Ovary (tissue), 9 donors: ENCODE results near the gene SWAP70. TPM values are rescaled to one million over a fixed set of nuclear protein-coding genes. Genes with fewer than 3 reads are reported as not detected.

Source experiments
- DNase-seq, 5 donors: peaks; one replicate each; pipeline ENCODE4 v3.0.0-alpha.2; 2019 to 2020
- H3K27ac ChIP-seq, 2 donors: fragments of 200-600 bp; one replicate each; pipeline versions ENCODE4 v1.5.1 to v1.8.0; 2019 to 2022
- H3K27me3 ChIP-seq: fragments of 200-600 bp; one replicate; pipeline ENCODE4 v1.8.0; 2022
- H3K36me3 ChIP-seq: fragments of 200-600 bp; sonication (generic); one replicate; pipeline ENCODE4 v1.5.1; 2019
- H3K4me1 ChIP-seq: one replicate; pipeline ENCODE4 v1.8.1; 2013; ENCODE audit warnings: mild to moderate bottlenecking, moderate library complexity; ENCODE audit not compliant: insufficient read depth
- H3K4me3 ChIP-seq: fragments of 200-600 bp; sonication (generic); one replicate; pipeline ENCODE4 v1.5.1; 2017
- H3K9me3 ChIP-seq, 2 donors: fragments of 200-600 bp in 1 of 2; sonication (generic) in 1 of 2; one replicate each; pipeline versions ENCODE4 v1.5.1 to v1.8.1; 2013 to 2019; ENCODE audit warnings: mild to moderate bottlenecking in 1 of 2, moderate library complexity in 1 of 2
- CTCF ChIP-seq, 3 donors: fragments of 450-650 bp in 2 of 3; fragments of 200-600 bp in 1 of 3; IDR thresholded peaks; one replicate each; pipeline versions ENCODE4 v1.5.1 to v1.8.0; 2016 to 2022; ENCODE audit warnings: antibody characterized with exemption in 3 of 3, mild to moderate bottlenecking in 1 of 3
- EP300 ChIP-seq: sonication (generic); formaldehyde crosslinking; IDR thresholded peaks from one replicate; pipeline ENCODE4 v1.6.1; 2017; ENCODE audit warnings: antibody characterized with exemption
- POLR2A ChIP-seq: fragments of 450-650 bp; IDR thresholded peaks from one replicate; pipeline ENCODE4 v1.6.1; 2017; ENCODE audit warnings: antibody characterized with exemption, mild to moderate bottlenecking, moderate library complexity
- WGBS, 3 donors: extraction: QIAGEN DNeasy Blood & Tissue Kit in 1 of 3; methylation state at CpG; one replicate each; pipeline versions ENCODE4 v1.1.5 to v1.1.7; 2013 to 2017; 5-methylcytosine and 5-hydroxymethylcytosine counted together
- intact Hi-C, 4 donors: fragments of 100-400 bp; cut with DNase I; formaldehyde crosslinking; loops; one replicate each; pipeline versions ENCODE4 v1.11.0 to v1.15.1; 2022 to 2023
- polyA plus RNA-seq, 2 donors: library from polyadenylated mRNA; stranded (reverse); fragments of 200-250 nt in 1 of 2; fragments of 350-450 nt in 1 of 2; fragmentation: Illumina TruSeq in 1 of 2; extraction: RNeasy Lipid Tissue Mini Kit (QIAGEN cat#74804) in 1 of 2; gene quantifications; one replicate each; pipeline ENCODE4 v1.2.3, GENCODE V29; 2013 to 2014
- total RNA-seq, 7 donors: library from RNA; depleted of rRNA in 2 of 7; stranded (reverse); fragments of >200 nt in 2 of 7; fragmentation: NEBNext Ultra II Directional in 3 of 7; extraction: Animal tissue kit (Norgen Biotek cat#: 25700) in 3 of 7; gene quantifications; one replicate each; pipeline versions ENCODE4 v1.1.0 to v1.2.4, GENCODE V29; 2016 to 2023
- donor health status: DM: no; HTN: no; CAD: no; lungs with moderate emphysema.
- donor health status: DM: no; HTN: no; CAD: no.
- donor health status: Bipolar disorder and iron deficiency.
- donor health status: DM: yes; HTN: yes; CAD: no.
- donor health status: DM: no; HTN: no; CAD: no.
- donor health status: DM: yes; HTN: yes; CAD: no.

Gene SWAP70
- total and polyA plus RNA-seq, 9 donors: 14.1 to 23.7 (median 19.8) TPM

DNA sequence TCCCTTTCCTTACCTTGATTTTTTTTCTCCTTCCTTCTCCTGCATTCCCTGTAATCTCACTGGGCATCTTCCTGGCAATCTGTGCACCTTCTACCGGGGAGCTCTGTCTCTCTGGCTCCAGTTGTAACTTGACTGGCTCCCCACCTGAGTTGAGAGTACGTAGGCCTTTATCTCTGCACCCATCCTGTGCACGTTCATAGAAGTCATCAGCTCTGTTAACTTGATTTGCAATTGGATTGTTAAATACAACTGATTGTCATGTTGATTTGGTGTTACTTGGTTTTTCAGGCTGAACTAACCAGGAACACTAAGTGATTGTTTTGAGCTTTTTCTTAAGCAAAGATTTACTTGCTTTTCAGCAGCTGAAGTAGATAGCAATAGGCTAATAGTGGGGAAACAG, 11.8 kb downstream of the SWAP70 start:
- Histone ChIP-seq H3K27me3 (no peaks in the 10 kb centered on the region), H3K27ac (no peak overlapping the region), H3K4me3 (no peak overlapping the region), H3K36me3 (no peaks in the 10 kb centered on the region), H3K4me1 (peaks cover 4% of the 10 kb centered on the region), H3K9me3 (no peaks in the 10 kb centered on the region)
- DNase-seq: no peak
- 47 to 70% (median 58%) methylated on average over 3 of the region's 3 CpGs for WGBS, 3 donors
- intact Hi-C loops: no loop called here
- TF ChIP-seq POLR2A (no peak), CTCF (IDR thresholded peaks at IDR 0.05) (no peak), EP300 (no peak)

DNA sequence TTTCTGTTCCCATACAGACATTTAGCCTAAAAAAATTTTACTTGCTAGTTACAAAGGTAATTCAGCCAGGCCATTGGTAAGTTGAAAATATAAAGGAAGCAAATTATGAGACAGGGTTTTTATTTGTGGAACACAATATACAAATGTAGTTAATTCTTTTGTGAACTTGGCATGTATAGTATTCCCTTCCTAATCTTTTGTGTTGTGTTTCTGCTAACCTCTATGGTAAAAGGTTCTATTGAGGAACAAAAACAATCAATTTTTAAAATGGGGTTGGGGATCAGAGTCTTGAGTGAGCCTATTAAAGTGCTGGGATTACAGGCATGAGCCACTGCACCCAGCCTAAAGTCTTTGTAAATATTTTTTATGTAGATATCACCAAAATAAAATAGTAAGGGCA, 14.1 kb downstream of the SWAP70 start:
- H3K4me3 ChIP-seq: no peak overlapping the region
- DNase-seq: no peak
- no peak overlapping the region for H3K27ac ChIP-seq
- intact Hi-C loops: no loop called here
- H3K36me3 ChIP-seq: no peaks in the 10 kb centered on the region
- no peaks in the 10 kb centered on the region for H3K9me3 ChIP-seq
- TF ChIP-seq POLR2A (no peak), CTCF (IDR thresholded peaks at IDR 0.05) (no peak), EP300 (no peak)
- H3K4me1 ChIP-seq: peaks cover 2% of the 10 kb centered on the region
- no peaks in the 10 kb centered on the region for H3K27me3 ChIP-seq

DNA sequence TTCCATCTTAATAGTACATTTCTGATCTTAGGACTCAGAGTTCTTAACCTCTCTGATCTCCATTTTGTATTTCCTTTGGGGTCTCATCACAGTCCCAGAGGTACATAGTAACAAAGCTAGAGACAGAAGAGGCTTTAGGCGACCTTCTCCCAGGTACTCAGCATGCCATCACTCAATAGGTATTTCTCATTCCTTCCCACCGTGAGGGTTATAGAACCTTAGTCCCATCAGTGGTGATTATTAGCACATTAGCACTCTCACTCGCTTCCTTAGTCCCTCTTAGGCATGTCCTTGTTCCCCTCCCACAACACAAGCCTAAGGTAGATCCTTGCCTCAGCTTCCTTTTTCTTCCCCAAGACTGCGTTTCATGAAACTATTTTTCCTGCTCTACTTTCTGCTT, 14.7 kb downstream of the SWAP70 start:
- Histone ChIP-seq H3K27ac (no peak overlapping the region), H3K4me1 (peaks cover 2% of the 10 kb centered on the region), H3K27me3 (no peaks in the 10 kb centered on the region), H3K36me3 (no peaks in the 10 kb centered on the region), H3K9me3 (no peaks in the 10 kb centered on the region), H3K4me3 (no peak overlapping the region)
- intact Hi-C loops: no loop called here
- no peak for DNase-seq
- WGBS, 3 donors: 91 to 94% (median 92%) methylated on average over 4 of the region's 4 CpGs
- TF ChIP-seq CTCF (IDR thresholded peaks at IDR 0.05) (no peak), EP300 (no peak), POLR2A (no peak)

- intact Hi-C loops: no loop called here
These were observed 16.2 kb downstream of the SWAP70 start for GRCh38 chr11:9680028-9680427.

More at GRCh38 chr11:9680028-9680427, 16.2 kb downstream of the SWAP70 start:
- no peak overlapping the region for H3K27ac ChIP-seq
- no peak overlapping the region for H3K4me3 ChIP-seq
- H3K27me3 ChIP-seq: no peaks in the 10 kb centered on the region
- no peaks in the 10 kb centered on the region for H3K36me3 ChIP-seq
- TF ChIP-seq CTCF (IDR thresholded peaks at IDR 0.05): no peak
- no peak for TF ChIP-seq POLR2A
- TF ChIP-seq EP300: no peak
- no peak for DNase-seq
- 89 to 90% (median 90%) methylated on average over 4 of the region's 4 CpGs for WGBS, 3 donors
- peaks cover 2% of the 10 kb centered on the region for H3K4me1 ChIP-seq
- no peaks in the 10 kb centered on the region for H3K9me3 ChIP-seq
